Fibroblast of lung (primary cell): ENCODE data around the gene CABLES1.

Experiments used
- EZH2 ChIP-seq: IDR thresholded peaks from 2 replicates; pipeline ENCODE4 v1.5.1; 2012; ENCODE audit warnings: low read length, control low read depth, mild to moderate bottlenecking; ENCODE audit errors: missing control alignments
- TF ChIP-seq, protein P1 (sequence below), 2 donors: IDR thresholded peaks in 1 of 2; conservative IDR thresholded peaks in 1 of 2; 1 replicate in 1 of 2; 2 replicates in 1 of 2; pipeline ENCODE4 v1.5.1; 2011 to 2012; ENCODE audit warnings: low read length in 2 of 2, control low read depth in 1 of 2, inconsistent platforms in 1 of 2, low read depth in 1 of 2, mild to moderate bottlenecking in 1 of 2

DNA sequence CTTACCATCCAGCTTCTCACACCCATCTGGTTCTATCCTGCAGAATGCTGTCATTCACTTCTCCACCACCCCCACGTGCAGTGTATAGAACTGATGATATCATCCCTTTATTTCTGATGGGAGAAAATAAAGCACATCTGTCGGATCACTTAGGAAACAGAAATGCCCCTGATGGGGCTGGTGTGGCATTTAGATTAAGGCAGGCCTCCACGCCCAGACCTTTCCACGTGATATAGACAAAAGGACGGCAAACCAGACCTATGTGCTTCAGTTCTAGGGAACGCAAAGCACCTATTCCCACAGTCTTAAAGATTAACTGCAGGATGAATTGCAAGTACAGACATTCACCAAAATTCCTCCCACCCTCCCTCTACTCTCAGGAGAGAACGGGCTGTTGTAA is 27.6 kb upstream of the CABLES1 start:
- TF ChIP-seq, protein P1, sequence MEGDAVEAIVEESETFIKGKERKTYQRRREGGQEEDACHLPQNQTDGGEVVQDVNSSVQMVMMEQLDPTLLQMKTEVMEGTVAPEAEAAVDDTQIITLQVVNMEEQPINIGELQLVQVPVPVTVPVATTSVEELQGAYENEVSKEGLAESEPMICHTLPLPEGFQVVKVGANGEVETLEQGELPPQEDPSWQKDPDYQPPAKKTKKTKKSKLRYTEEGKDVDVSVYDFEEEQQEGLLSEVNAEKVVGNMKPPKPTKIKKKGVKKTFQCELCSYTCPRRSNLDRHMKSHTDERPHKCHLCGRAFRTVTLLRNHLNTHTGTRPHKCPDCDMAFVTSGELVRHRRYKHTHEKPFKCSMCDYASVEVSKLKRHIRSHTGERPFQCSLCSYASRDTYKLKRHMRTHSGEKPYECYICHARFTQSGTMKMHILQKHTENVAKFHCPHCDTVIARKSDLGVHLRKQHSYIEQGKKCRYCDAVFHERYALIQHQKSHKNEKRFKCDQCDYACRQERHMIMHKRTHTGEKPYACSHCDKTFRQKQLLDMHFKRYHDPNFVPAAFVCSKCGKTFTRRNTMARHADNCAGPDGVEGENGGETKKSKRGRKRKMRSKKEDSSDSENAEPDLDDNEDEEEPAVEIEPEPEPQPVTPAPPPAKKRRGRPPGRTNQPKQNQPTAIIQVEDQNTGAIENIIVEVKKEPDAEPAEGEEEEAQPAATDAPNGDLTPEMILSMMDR (conservative IDR thresholded peaks at IDR 0.05 in 1 of 2, IDR thresholded peaks at IDR 0.05 in 1 of 2; ENCODE audit: low read depth in 1 of 2, low read length in 2 of 2) = no peak
- TF ChIP-seq EZH2 = no peak
